Stimulated activated naive CD4-positive, alpha-beta T cell treated with Interleukin-2 at 50 U/mL for 16 hours (primary cell): Measurements from ENCODE around the gene STARD3NL.
"Not testable (repeated sequence)": the region's sequence is repeated elsewhere in the genome, so short reads cannot be mapped to it uniquely, and the experiment has no call there.

Experiments used
- DNase-seq: peaks from one replicate; lab custom pipeline; 2025; lab: John Stamatoyannopoulos, UW

Gene STARD3NL

GRCh38 chr7:38269704-38270346, 91.8 kb downstream of the STARD3NL start:
- not testable (repeated sequence) for DNase-seq

GRCh38 chr7:38270405-38270804, 92.4 kb downstream of the STARD3NL start:
- not testable (repeated sequence) for DNase-seq

DNA sequence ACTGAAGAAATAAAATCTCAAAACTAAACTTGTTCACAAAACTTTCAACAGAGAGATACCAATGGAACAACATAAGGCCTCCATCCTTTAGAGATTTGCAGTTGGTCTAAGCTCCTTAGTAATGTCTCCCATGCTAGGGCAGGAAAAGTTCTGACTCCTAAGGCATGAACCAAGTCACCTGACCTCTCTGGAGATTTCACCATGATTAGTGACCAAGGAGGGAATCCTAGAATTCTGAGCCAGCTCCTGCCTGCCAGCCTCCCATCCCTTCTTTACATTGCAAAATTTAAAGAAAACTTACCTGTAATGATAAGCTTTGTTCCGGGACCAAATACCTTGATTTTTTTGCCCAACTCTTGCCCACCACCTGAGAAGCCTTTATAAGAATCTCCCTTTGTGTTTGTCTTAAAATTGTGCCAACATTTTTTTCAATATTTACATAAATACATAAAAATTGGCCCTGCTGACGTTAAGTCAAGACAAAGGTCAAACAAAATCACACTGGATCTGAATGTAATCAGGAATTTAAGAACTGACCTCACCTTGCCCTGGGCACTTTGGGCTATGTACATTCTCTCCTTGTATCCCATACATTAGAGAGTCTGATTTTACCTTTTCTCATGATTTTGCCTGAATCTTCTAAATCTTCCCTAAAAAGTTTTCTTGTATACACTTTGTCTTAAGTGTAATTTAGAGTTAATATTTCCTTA, 95.4 kb downstream of the STARD3NL start, which contains the start of gene TARP:
TSS of gene TARP (minus strand) at position 351 of the 710 bp plus-strand sequence.
- no peak for DNase-seq

DNA sequence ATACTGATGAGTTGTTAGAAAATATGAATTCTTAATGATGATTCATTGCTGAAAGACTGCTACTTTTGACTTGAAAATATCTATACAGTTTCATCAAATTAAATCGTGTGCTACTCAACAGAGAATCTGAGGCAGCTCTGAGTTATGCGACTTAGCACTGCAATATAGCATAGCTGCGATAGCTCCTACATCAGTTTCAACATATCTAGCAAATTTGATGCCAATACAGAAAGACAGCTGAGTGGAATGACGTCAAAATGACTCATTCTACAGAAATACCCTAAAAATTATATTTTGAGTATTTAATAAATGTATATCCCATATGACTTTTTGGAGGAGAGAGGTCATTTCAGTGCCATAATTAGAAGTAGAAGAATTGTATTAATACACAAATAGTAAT, 96.4 kb downstream of the STARD3NL start:
- DNase-seq: no peak

DNA sequence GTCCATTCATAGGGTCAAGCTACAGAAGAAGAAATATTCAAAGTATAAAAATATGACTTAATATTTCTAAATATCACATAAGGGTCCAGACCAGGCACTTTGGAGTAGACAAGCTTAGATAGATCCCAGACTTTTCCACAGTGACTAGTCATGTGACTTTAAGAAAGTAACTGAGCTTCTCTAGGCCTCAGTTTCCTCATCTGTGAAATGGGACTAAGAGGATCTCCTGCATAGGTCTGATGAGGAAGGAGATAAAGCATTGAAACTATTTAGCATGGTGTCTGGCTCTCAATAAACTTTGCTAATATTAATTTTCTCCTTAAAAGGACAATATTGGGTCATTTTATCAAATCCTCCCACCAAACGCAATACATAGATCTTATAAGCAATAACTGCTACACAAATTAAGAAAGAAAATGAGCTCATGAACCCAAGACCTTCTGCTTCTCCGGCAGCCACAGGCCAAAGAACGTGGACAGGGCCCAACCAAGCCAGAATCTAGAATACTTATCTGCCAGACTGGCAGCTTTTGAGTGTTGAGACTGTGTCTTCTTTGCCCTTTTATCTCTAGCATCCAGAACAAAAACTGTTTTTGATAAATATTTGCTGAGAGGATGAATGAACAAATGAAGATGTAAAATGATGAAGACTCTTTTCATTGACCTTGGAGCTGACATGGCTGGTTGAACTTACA, 97.0 kb downstream of the STARD3NL start:
- DNase-seq: no peak

DNA sequence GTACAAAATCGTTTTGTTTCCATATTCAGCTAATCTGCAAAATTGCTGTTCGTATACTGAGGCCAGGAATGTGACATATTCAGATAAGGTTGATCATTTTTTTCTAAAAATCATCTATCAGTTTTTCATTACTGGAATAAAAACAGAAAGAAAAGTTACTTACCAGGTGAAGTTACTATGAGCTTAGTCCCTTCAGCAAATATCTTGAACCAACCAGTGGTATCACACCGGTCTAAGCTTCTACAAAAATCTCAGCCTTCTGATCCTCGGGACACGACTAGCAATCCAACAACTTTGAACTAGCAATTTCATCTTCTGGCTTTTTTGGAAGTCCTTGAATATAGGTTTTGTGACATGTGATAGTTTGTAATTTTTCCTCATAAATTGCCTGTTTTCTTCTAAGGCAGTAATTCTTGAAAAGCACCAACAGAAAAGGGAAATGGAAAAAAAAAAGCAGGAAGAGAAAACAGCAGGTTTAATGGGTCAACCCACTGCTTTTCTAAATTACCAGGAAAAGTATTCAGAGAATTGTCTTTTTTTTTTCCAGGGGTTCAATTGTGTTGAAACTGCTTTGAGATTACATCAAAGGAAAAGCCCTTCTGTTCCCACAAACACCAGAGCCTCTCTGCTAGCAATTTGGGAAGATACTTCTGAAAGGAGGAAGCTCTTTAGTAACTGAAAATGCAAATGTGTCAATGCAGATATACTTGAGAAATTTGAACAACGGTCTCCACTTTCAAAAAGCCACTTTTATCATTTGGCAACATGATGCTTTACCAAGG, 98.2 kb downstream of the STARD3NL start:
- no peak for DNase-seq

DNA sequence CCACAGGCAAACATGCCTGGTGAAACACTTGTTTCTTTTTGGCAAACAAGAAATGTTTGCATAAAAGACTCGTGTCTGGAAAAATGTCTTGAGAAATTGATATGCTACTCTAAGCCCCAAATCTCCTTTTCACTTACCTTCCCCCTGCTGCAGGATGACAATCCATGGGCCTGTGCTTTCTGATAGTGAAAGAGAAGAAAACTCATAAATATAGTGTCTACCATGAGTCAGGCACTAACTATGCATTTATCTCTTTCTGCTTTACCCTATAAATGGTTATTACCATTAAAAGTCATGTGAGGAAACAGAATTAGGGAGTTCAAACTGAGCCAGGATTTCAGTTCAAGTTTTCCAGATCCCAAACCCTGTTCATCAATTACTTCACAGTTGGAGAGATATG, 102.0 kb downstream of the STARD3NL start:
- no peak for DNase-seq
